DMS153 treated with DMSO at 0.1 percent for 48 hours (cell line): Measurements from ENCODE around the gene TCN1.

Experiments used
- DNase-seq: peaks from one replicate; lab custom pipeline; 2025; ENCODE audit not compliant: unreplicated experiment; lab: John Stamatoyannopoulos, UW

Gene TCN1

GRCh38 chr11:59810189-59810910 lies 55.9 kb downstream of the TCN1 start, which contains the start of gene MRPL16:
Gene MRPL16, minus strand, starts transcription at chr11:59810778. Its CDS starts 120 bp downstream, at chr11:59810658.
- peak; percentile 89 for DNase-seq

GRCh38 chr11:59807047-59807610 lies 59.2 kb downstream of the TCN1 start:
- DNase-seq = no peak

DNA sequence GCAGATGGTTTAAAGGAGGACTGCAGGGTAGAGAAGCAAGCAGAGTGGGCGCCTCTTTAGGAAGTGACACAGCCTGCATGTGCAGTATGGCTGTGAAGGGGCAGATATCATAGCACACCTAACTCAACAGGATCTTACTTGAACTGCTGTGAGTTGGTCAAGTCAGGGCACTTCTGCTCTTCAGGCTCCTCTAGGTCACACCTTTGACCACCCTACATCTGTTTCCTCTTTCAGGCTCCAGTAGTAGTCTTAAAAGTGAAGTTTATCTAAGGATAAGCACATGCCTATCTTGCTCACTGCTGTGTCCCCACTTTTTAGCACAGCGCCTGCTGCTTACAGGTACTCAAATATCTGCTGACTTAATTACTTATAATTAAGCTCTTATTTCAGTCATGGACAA lies 62.2 kb downstream of the TCN1 start:
- no peak for DNase-seq
